H1 (cell line): ENCODE measurements around the gene ZAR1L. TPM values are rescaled to one million over a fixed set of nuclear protein-coding genes. Genes with fewer than 3 reads are reported as not detected.

Source experiments
- HDAC6 ChIP-seq: IDR thresholded peaks from one replicate; pipeline ENCODE4 v1.7.1; 2012; ENCODE audit warnings: low read depth, mild to moderate bottlenecking, inconsistent platforms, low read length, moderate library complexity
- SP4 ChIP-seq: IDR thresholded peaks from 2 replicates; pipeline ENCODE4 v1.6.1; 2012; ENCODE audit warnings: low read length, inconsistent platforms
- polyA plus RNA-seq, 7 experiments: library from polyadenylated mRNA; depleted of rRNA in 3 of 7; stranded (reverse) in 5 of 7; unstranded in 2 of 7; fragments of >200 nt in 5 of 7; fragments of 200-250 nt in 2 of 7; gene quantifications; 1 replicate in 5 of 7; 2 replicates in 1 of 7; 4 replicates in 1 of 7; pipeline versions ENCODE4 v1.2.1 to v1.2.3, GENCODE V29; 2011 to 2013; ENCODE audit warnings: missing spikeins in 2 of 7, mixed read lengths in 2 of 7
- total RNA-seq: library from RNA; stranded (reverse); fragmentation: NEBNext Ultra II Directional; extraction: Animal tissue kit (Norgen Biotek cat#: 25700); gene quantifications from 2 replicates; pipeline ENCODE4 v1.2.1, GENCODE V29; 2021

The ZAR1L gene
- total and polyA plus RNA-seq, 2 of the 8 experiments (the other 6 are each of a cell fraction or from before 2014, with no cell fraction given) = 0.19 to 0.30 TPM

- no peak for TF ChIP-seq HDAC6
- TF ChIP-seq SP4 = no peak
These were observed 49.0 kb downstream of the ZAR1L start (continued) for GRCh38 chr13:32266130-32266529.
